Endodermal cell (in vitro differentiated cells): Measurements from ENCODE around the gene ITGB1. TPM values are rescaled to one million over a fixed set of nuclear protein-coding genes. Genes with fewer than 3 reads are reported as not detected.

Experiments
- DNase-seq: peaks from one replicate; pipeline ENCODE4 v3.0.0-alpha.2; 2017
- H3K27ac ChIP-seq: 2 replicates; pipeline ENCODE4 v1.5.1; 2013; ENCODE audit warnings: mild to moderate bottlenecking, low read depth, low read length, moderate library complexity
- H3K27me3 ChIP-seq: 2 replicates; pipeline ENCODE4 v1.6.1; 2013; ENCODE audit warnings: mild to moderate bottlenecking, low read length, moderate library complexity; ENCODE audit not compliant: insufficient read depth, control insufficient read depth, poor library complexity, severe bottlenecking
- H3K36me3 ChIP-seq: 2 replicates; pipeline ENCODE4 v1.7.0; 2013; ENCODE audit warnings: mild to moderate bottlenecking, low read length, moderate library complexity; ENCODE audit not compliant: control insufficient read depth, insufficient read depth
- H3K4me1 ChIP-seq: one replicate; pipeline ENCODE4 v1.7.0; 2013; ENCODE audit warnings: low read length; ENCODE audit not compliant: control insufficient read depth, insufficient read depth
- H3K4me3 ChIP-seq: 2 replicates; pipeline ENCODE4 v1.5.1; 2013; ENCODE audit warnings: mild to moderate bottlenecking, low read length, moderate library complexity
- H3K9ac ChIP-seq: 2 replicates; pipeline ENCODE4 v1.6.1; 2013; ENCODE audit warnings: mild to moderate bottlenecking, low read length, moderate library complexity; ENCODE audit not compliant: poor library complexity, severe bottlenecking; ENCODE audit errors: extremely low read depth
- H3K9me3 ChIP-seq: 2 replicates; pipeline ENCODE4 v1.6.1; 2013; ENCODE audit warnings: mild to moderate bottlenecking, low read length, moderate library complexity; ENCODE audit not compliant: control insufficient read depth
- H3K27ac Mint-ChIP-seq: 2 replicates; pipeline ENCODE4 v1.8.0; 2020; ENCODE audit warnings: mixed read lengths
- H3K27me3 Mint-ChIP-seq: 2 replicates; pipeline ENCODE4 v1.8.0; 2021; ENCODE audit warnings: mild to moderate bottlenecking, mixed read lengths; ENCODE audit not compliant: insufficient read depth
- H3K36me3 Mint-ChIP-seq: 2 replicates; pipeline ENCODE4 v1.8.0; 2020; ENCODE audit warnings: low read depth, mixed read lengths
- H3K4me1 Mint-ChIP-seq: 2 replicates; pipeline ENCODE4 v1.8.0; 2020; ENCODE audit warnings: mixed read lengths
- H3K4me3 Mint-ChIP-seq: 2 replicates; pipeline ENCODE4 v1.8.0; 2020; ENCODE audit warnings: mild to moderate bottlenecking, moderate library complexity, mixed read lengths
- H3K9me3 Mint-ChIP-seq: 2 replicates; pipeline ENCODE4 v1.8.0; 2020; ENCODE audit warnings: mild to moderate bottlenecking, mixed read lengths
- WGBS, 2 experiments: methylation state at CpG; one replicate each; pipeline versions ENCODE4 v1.1.5 to v1.1.7; 2013; ENCODE audit warnings: missing lambda C conversion rate in 2 of 2, mixed read lengths in 1 of 2; ENCODE audit not compliant: insufficient coverage in 1 of 2, insufficient read length in 1 of 2; 5-methylcytosine and 5-hydroxymethylcytosine counted together
- total RNA-seq, 2 donors: library from RNA; stranded (reverse); fragmentation: NEBNext Ultra II Directional in 1 of 2; extraction: Animal tissue kit (Norgen Biotek cat#: 25700) in 1 of 2; gene quantifications; 2 replicates in 1 of 2; 3 replicates in 1 of 2; pipeline ENCODE4 v1.2.1, GENCODE V29; 2021
- TF ChIP-seq, protein P1 (sequence below): fragments of 200-600 bp; sonication (generic); conservative IDR thresholded peaks from 2 replicates; pipeline ENCODE4 v1.5.0; 2021; ENCODE audit warnings: antibody characterized with exemption, mild to moderate bottlenecking

ITGB1 gene
- total RNA-seq, 2 donors from 2014 or later, result 239 to 285 TPM

DNA sequence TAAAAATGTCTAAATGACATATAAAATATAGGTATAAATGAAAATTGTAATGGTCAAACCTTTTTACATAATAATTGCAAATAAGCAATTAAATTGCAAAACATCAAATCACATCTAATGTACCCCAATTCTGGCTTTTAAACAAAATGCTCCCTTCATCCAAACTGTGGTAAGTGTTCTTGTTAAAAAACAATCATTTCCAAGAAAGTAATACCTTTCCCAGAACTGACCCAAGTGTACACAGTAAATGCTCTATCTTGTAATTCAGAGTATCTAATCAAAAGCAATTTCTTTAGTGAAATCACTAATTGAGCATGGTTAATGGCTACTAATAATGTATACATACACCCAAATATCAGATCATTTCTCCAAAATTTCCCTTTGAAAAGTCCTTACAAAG lies 28.0 kb downstream of the ITGB1 start:
- Mint-ChIP-seq H3K9me3 (peaks cover 11% of the 10 kb centered on the region), H3K4me3 (no peak overlapping the region), H3K36me3 (peaks cover 60% of the 10 kb centered on the region), H3K4me1 (peaks cover under 1% of the 10 kb centered on the region), H3K27ac (no peak overlapping the region), H3K27me3 (no peaks in the 10 kb centered on the region)
- no peak overlapping the region for H3K27ac ChIP-seq
- TF ChIP-seq, protein P1, sequence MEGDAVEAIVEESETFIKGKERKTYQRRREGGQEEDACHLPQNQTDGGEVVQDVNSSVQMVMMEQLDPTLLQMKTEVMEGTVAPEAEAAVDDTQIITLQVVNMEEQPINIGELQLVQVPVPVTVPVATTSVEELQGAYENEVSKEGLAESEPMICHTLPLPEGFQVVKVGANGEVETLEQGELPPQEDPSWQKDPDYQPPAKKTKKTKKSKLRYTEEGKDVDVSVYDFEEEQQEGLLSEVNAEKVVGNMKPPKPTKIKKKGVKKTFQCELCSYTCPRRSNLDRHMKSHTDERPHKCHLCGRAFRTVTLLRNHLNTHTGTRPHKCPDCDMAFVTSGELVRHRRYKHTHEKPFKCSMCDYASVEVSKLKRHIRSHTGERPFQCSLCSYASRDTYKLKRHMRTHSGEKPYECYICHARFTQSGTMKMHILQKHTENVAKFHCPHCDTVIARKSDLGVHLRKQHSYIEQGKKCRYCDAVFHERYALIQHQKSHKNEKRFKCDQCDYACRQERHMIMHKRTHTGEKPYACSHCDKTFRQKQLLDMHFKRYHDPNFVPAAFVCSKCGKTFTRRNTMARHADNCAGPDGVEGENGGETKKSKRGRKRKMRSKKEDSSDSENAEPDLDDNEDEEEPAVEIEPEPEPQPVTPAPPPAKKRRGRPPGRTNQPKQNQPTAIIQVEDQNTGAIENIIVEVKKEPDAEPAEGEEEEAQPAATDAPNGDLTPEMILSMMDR, result no peak
- H3K9me3 ChIP-seq, result peaks cover 12% of the 10 kb centered on the region
- H3K4me3 ChIP-seq, result no peak overlapping the region
- H3K36me3 ChIP-seq, result peaks cover 88% of the 10 kb centered on the region
- no peaks in the 10 kb centered on the region for H3K4me1 ChIP-seq
- no peaks in the 10 kb centered on the region for H3K27me3 ChIP-seq
- no peak for DNase-seq
- no peak overlapping the region for H3K9ac ChIP-seq

DNA sequence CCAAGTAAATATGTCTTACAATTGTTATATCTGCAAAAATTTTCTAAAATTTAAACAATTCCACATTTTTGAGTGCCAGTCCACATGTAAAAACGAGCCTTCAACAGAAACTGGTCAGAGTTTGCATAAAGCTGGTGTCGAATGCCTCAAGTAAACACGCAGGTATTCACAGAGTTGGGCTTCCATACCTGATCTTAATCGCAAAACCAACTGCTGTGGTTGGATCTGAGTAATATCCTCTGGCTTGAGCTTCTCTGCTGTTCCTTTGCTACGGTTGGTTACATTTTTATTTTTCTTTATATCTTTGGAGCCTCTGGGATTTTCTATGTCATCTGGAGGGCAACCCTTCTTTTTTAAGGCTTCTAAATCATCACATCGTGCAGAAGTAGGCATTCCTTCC lies 28.4 kb downstream of the ITGB1 start:
- Mint-ChIP-seq H3K4me3 (no peak overlapping the region), H3K36me3 (peaks cover 59% of the 10 kb centered on the region), H3K9me3 (peaks cover 11% of the 10 kb centered on the region), H3K4me1 (peaks cover 4% of the 10 kb centered on the region), H3K27me3 (no peaks in the 10 kb centered on the region), H3K27ac (no peak overlapping the region)
- no peak overlapping the region for H3K9ac ChIP-seq
- 94 to 97% methylated on average over 4 to 6 of the region's 6 CpGs for WGBS, 2 experiments
- peaks cover 12% of the 10 kb centered on the region for H3K9me3 ChIP-seq
- H3K36me3 ChIP-seq, result peaks cover 88% of the 10 kb centered on the region
- H3K27ac ChIP-seq, result no peak overlapping the region
- no peak for DNase-seq
- H3K27me3 ChIP-seq, result no peaks in the 10 kb centered on the region
- no peak overlapping the region for H3K4me3 ChIP-seq
- H3K4me1 ChIP-seq, result no peaks in the 10 kb centered on the region
- TF ChIP-seq, protein P1, result no peak

DNA sequence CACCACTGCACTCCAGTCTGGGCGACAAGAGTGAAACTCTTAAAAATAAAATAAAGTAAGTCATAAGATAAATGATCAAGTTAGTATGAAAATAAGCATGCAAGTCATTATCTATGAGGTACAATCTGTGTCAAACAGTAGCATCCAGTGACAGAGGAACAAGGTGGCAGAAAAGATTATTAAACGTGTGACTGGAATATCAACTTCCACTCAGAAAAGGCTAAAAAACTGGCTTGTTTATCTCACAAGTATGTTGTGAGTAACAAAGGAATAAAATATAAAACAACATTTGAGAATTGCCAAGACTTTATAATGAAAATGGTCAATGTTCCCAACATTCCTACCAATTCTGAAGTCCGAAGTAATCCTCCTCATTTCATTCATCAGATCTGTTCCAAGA lies 30.3 kb downstream of the ITGB1 start:
- Histone ChIP-seq H3K4me1 (no peaks in the 10 kb centered on the region), H3K9ac (no peak overlapping the region), H3K4me3 (no peak overlapping the region), H3K36me3 (peaks cover 86% of the 10 kb centered on the region), H3K27me3 (no peaks in the 10 kb centered on the region), H3K9me3 (peaks cover 12% of the 10 kb centered on the region), H3K27ac (no peak overlapping the region)
- H3K36me3 Mint-ChIP-seq, result peaks cover 61% of the 10 kb centered on the region
- H3K9me3 Mint-ChIP-seq, result peaks cover 11% of the 10 kb centered on the region
- DNase-seq, result no peak
- peaks cover 8% of the 10 kb centered on the region for H3K4me1 Mint-ChIP-seq
- H3K27me3 Mint-ChIP-seq, result no peaks in the 10 kb centered on the region
- H3K27ac Mint-ChIP-seq, result no peak overlapping the region
- WGBS, 2 experiments, result 87 to 92% methylated on average over 2 to 3 of the region's 3 CpGs
- TF ChIP-seq, protein P1, result no peak
- H3K4me3 Mint-ChIP-seq, result no peak overlapping the region
